Head of caudate nucleus (tissue), 42 donors: ENCODE data around the gene NPM1.

Source experiments
- DNase-seq, 42 donors: peaks; one replicate each; pipeline versions ENCODE4 v3.0.0 to v3.0.0-alpha.2; 2020 to 2021; ENCODE audit warnings: mixed read lengths in 7 of 42
- intact Hi-C: fragments of 100-400 bp; cut with DNase I; formaldehyde crosslinking; loops from one replicate; pipeline ENCODE4 v1.15.0; 2022

NPM1 gene

GRCh38 chr5:171436804-171437285 is 49.2 kb downstream of the NPM1 start:
- intact Hi-C loops = no loop called here
- no peak for DNase-seq

- intact Hi-C loops = no loop called here
- DNase-seq = no peak
Observed at GRCh38 chr5:171437286-171437821, 49.7 kb downstream of the NPM1 start.

GRCh38 chr5:171438738-171439137 is 51.1 kb downstream of the NPM1 start:
- intact Hi-C loops = no loop called here
- no peak for DNase-seq

GRCh38 chr5:171441246-171441791 is 53.7 kb downstream of the NPM1 start:
- intact Hi-C loops = no loop called here
- no peak for DNase-seq

GRCh38 chr5:171442287-171443042 is 54.8 kb downstream of the NPM1 start:
- intact Hi-C loops = no loop called here
- DNase-seq = no peak

- no peak for DNase-seq
- intact Hi-C loops = no loop called here
Observed at GRCh38 chr5:171444582-171444981, 56.9 kb downstream of the NPM1 start.

GRCh38 chr5:171445644-171446516 is 58.2 kb downstream of the NPM1 start:
- DNase-seq = no peak
- intact Hi-C loops = no loop called here

GRCh38 chr5:171447226-171447625 is 59.6 kb downstream of the NPM1 start:
- no peak for DNase-seq
- intact Hi-C loops = no loop called here

- DNase-seq = no peak
- intact Hi-C loops = no loop called here
Observed at GRCh38 chr5:171449426-171449825, 61.8 kb downstream of the NPM1 start.

GRCh38 chr5:171450423-171451331 is 63.0 kb downstream of the NPM1 start:
- DNase-seq = peak in 20 of 42 donors; percentile 3 to 82 (median 32)
- intact Hi-C loops = no loop called here

- intact Hi-C loops = no loop called here
- DNase-seq = no peak
Observed at GRCh38 chr5:171451421-171451820, 63.8 kb downstream of the NPM1 start.

GRCh38 chr5:171453056-171453725 is 65.5 kb downstream of the NPM1 start:
- no peak for DNase-seq
- intact Hi-C loops = no loop called here

GRCh38 chr5:171453988-171454387 is 66.3 kb downstream of the NPM1 start:
- DNase-seq = no peak

GRCh38 chr5:171454549-171454948 is 66.9 kb downstream of the NPM1 start:
- intact Hi-C loops = no loop called here
- no peak for DNase-seq

More at GRCh38 chr5:171453988-171454387, 66.3 kb downstream of the NPM1 start:
- intact Hi-C loops = no loop called here

- DNase-seq = no peak
- intact Hi-C loops = no loop called here
Observed at GRCh38 chr5:171455522-171455921, 67.9 kb downstream of the NPM1 start.

- no peak for DNase-seq
- intact Hi-C loops = no loop called here
Observed at GRCh38 chr5:171457208-171457981, 69.7 kb downstream of the NPM1 start.

- DNase-seq = no peak
- intact Hi-C loops = no loop called here
Observed at GRCh38 chr5:171459839-171460238, 72.2 kb downstream of the NPM1 start.
